Suprapubic skin (tissue), 4 donors: ENCODE results near the gene SIRPD.

Experiments used
- POLR2A ChIP-seq, 2 donors: fragments of 450-650 bp; IDR thresholded peaks; one replicate each; pipeline ENCODE4 v1.6.1; 2017; ENCODE audit warnings: antibody characterized with exemption in 2 of 2, mild to moderate bottlenecking in 2 of 2, moderate library complexity in 2 of 2
- POLR2AphosphoS5 ChIP-seq, 3 donors: sonication (generic); formaldehyde crosslinking; IDR thresholded peaks; one replicate each; pipeline ENCODE4 v1.6.1; 2017; ENCODE audit warnings: antibody characterized with exemption in 3 of 3
- TF ChIP-seq, protein P1 (sequence below), 2 donors: fragments of 200-600 bp in 1 of 2; fragments of 450-650 bp in 1 of 2; sonication (generic) in 1 of 2; IDR thresholded peaks; one replicate each; pipeline ENCODE4 v1.5.1; 2016 to 2019; ENCODE audit warnings: antibody characterized with exemption in 2 of 2, mild to moderate bottlenecking in 1 of 2, moderate library complexity in 1 of 2

DNA sequence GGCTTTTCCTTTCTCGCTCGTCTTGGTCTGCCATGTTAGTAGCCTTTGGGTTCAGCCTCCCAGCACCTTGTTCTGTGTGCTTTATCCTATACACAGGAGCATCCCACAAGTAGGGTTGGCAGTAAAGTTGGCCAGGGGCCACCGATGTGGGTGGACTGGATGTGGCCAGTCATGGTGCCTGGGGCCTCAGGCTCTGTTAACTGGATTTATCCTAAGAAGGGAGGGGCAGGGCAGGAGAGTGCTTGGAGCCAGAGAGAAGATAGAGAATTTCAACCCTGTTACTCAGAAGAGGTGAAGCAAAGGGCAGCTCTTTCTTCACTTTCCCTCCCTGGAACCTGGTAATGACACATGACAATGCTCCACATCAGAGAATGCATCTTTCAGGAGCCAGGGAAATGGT is 52.1 kb downstream of the SIRPD start:
- TF ChIP-seq, protein P1, sequence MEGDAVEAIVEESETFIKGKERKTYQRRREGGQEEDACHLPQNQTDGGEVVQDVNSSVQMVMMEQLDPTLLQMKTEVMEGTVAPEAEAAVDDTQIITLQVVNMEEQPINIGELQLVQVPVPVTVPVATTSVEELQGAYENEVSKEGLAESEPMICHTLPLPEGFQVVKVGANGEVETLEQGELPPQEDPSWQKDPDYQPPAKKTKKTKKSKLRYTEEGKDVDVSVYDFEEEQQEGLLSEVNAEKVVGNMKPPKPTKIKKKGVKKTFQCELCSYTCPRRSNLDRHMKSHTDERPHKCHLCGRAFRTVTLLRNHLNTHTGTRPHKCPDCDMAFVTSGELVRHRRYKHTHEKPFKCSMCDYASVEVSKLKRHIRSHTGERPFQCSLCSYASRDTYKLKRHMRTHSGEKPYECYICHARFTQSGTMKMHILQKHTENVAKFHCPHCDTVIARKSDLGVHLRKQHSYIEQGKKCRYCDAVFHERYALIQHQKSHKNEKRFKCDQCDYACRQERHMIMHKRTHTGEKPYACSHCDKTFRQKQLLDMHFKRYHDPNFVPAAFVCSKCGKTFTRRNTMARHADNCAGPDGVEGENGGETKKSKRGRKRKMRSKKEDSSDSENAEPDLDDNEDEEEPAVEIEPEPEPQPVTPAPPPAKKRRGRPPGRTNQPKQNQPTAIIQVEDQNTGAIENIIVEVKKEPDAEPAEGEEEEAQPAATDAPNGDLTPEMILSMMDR (IDR thresholded peaks at IDR 0.05): no peak
- TF ChIP-seq POLR2A (IDR thresholded peaks at IDR 0.05): no peak
- no peak for TF ChIP-seq POLR2AphosphoS5 (IDR thresholded peaks at IDR 0.05)
